Activated naive CD8-positive, alpha-beta T cell treated with anti-CD3 and anti-CD28 coated beads for 36 hours (primary cell): ENCODE data around the gene CCL22. TPM values are rescaled to one million over a fixed set of nuclear protein-coding genes. Genes with fewer than 3 reads are reported as not detected.
"Not testable (repeated sequence)": the region's sequence is repeated elsewhere in the genome, so short reads cannot be mapped to it uniquely, and the experiment has no call there.

ENCODE experiments used
- DNase-seq: peaks from one replicate; pipeline ENCODE4 v3.0.0; 2021
- H3K27ac Mint-ChIP-seq: one replicate; pipeline ENCODE4 v1.8.0; 2022; ENCODE audit warnings: mild to moderate bottlenecking, moderate library complexity, mixed read lengths
- H3K27me3 Mint-ChIP-seq: one replicate; pipeline ENCODE4 v1.8.0; 2022; ENCODE audit warnings: mild to moderate bottlenecking, mixed read lengths
- H3K36me3 Mint-ChIP-seq: one replicate; pipeline ENCODE4 v1.8.0; 2021; ENCODE audit warnings: mild to moderate bottlenecking, mixed read lengths
- H3K4me1 Mint-ChIP-seq: one replicate; pipeline ENCODE4 v1.8.0; 2021; ENCODE audit warnings: mixed read lengths
- H3K4me3 Mint-ChIP-seq: one replicate; pipeline ENCODE4 v1.8.0; 2022; ENCODE audit warnings: mild to moderate bottlenecking, moderate library complexity, mixed read lengths
- H3K9me3 Mint-ChIP-seq: one replicate; pipeline ENCODE4 v1.8.0; 2022; ENCODE audit warnings: mixed read lengths
- total RNA-seq, 2 experiments: library from RNA; stranded (reverse); gene quantifications; one replicate each; pipeline ENCODE4 v1.2.3, GENCODE V29; 2021

CCL22 gene
- total RNA-seq, 2 experiments from 2014 or later = 12.4 to 12.7 TPM

DNA sequence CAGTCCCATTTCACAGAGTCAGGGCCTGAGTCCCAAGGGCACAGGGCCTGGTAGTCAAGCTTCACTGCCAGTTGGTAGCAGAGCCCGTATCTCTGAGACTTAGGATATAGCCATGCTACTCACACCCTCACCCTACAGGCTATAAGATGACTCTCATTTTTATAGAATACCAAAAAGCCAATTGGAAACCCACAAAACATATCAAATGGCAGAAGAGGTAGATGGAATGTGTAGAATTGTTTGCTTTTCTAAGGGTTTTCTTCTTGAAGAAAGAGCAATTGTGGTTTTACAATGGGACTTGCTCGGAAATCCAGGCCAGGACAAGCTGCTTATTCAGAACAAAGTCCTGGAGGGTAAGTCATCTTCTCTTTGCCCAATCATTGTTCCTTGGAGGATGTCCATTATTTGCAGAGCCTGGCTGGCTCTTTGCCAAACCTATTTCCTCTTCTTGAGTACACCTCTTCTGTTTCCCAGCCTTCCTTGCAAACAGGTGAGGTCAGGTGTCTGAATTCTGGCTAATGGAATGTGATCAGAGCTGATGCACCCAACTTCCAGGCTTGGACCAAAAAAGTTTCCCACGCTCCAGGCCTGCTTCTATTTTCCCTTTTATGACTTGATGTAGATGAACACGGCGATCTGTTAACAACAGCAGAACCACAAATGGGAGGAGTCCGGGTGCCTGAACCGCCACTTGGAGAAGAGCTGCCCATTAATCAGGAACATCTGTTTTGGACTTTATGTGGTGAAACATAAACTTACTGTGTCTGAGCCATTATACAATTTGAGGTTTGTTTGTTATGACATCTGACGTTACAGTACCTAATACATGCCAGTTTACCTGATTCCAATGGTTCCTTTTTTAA is 16.9 kb upstream of the CCL22 start:
- Mint-ChIP-seq H3K4me1 (peaks cover 22% of the 10 kb centered on the region), H3K27me3 (peaks cover 61% of the 10 kb centered on the region), H3K4me3 (no peak overlapping the region), H3K9me3 (no peaks in the 10 kb centered on the region), H3K36me3 (no peaks in the 10 kb centered on the region), H3K27ac (no peak overlapping the region)
- no peak for DNase-seq

DNA sequence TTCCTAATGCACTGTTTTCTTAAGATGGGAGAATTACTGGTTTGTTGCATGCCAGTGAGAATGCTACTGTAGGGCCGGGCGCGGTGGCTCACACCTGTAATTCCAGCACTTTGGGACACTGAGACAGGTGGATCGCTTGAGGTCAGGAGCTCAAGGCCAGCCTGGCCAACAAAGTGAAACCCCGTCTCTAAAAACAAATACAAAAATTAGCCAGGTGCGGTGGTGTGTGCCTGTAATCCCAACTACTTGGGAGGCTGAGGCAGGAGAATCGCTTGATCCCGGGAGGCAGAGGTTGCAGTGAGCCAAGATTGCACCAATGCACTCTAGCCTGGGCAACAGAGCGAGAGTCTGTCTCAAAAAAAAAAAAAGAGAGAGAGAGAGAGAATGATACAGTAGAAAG is 16.0 kb upstream of the CCL22 start:
- H3K27ac Mint-ChIP-seq, H3K9me3 Mint-ChIP-seq, H3K4me3 Mint-ChIP-seq, DNase-seq, H3K36me3 Mint-ChIP-seq: not testable (repeated sequence)
- Mint-ChIP-seq H3K27me3 (peaks cover 71% of the 10 kb centered on the region), H3K4me1 (peaks cover 22% of the 10 kb centered on the region)

DNA sequence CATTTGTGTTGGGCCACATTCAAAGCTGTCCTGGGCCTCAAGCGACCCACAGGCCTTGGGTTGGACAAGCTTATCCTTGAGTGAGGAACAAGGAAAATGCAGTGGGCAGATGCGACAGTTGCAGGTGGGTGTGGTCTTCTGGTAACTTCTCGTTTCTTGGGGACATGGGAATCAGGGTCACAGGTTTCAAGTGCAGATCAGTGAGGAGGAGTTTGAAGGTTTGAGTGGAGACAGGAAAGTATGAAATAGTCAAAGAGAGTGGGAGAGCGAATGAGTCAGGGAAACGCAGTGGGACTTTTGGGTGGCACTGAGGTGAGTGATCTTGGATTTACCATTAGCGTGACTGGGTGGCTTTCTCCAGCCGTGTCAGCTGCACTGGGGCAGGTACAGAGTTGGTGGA is 15.4 kb upstream of the CCL22 start:
- Mint-ChIP-seq H3K27ac (no peak overlapping the region), H3K36me3 (no peaks in the 10 kb centered on the region), H3K9me3 (no peaks in the 10 kb centered on the region), H3K4me1 (peaks cover 22% of the 10 kb centered on the region), H3K4me3 (no peak overlapping the region), H3K27me3 (peaks cover 76% of the 10 kb centered on the region)
- DNase-seq = no peak

DNA sequence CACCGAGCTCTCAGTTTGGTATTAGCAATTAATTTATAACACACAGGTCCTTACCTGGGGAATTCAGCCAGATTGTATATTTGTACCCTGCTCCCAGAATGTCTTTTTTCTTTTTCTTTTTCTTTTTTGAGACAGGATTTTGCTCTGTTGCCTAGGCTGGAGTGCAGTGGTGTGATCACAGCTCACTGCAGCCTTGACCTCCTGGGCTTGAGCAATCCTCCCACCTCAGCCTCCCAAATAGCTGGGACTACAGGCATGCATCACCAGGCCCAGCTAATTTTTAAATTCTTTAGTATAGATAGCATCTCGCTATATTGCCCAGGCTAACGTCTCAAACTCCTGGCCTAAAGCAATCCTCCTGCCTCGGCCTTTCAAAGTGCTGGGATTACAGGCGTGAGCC is 14.5 kb upstream of the CCL22 start:
- peaks cover 76% of the 10 kb centered on the region for H3K27me3 Mint-ChIP-seq
- DNase-seq, H3K27ac Mint-ChIP-seq, H3K4me3 Mint-ChIP-seq, H3K9me3 Mint-ChIP-seq, H3K36me3 Mint-ChIP-seq: not testable (repeated sequence)
- H3K4me1 Mint-ChIP-seq = peaks cover 29% of the 10 kb centered on the region

DNA sequence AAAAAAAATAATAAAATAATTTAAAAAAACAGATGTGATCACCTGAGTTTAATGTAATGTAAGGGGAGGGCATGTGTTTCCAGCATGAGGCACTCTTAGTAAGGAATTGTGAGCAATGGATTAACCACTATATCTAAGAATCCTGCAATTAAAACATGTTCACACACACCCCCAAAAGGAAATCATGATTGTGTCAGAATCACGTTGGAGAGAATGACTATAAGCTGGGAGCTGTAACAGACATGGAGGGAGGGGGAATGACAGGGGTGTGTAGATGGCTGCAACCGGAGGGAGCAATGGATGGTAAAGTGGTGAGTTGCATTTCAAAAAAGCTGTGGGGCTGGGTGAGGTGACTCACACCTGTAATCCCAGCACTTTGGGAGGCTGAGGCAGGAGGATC is 13.6 kb upstream of the CCL22 start:
- Mint-ChIP-seq H3K4me3 (no peak overlapping the region), H3K27me3 (peaks cover 83% of the 10 kb centered on the region), H3K36me3 (no peaks in the 10 kb centered on the region), H3K27ac (no peak overlapping the region), H3K4me1 (peaks cover 28% of the 10 kb centered on the region), H3K9me3 (no peaks in the 10 kb centered on the region)
- no peak for DNase-seq

DNA sequence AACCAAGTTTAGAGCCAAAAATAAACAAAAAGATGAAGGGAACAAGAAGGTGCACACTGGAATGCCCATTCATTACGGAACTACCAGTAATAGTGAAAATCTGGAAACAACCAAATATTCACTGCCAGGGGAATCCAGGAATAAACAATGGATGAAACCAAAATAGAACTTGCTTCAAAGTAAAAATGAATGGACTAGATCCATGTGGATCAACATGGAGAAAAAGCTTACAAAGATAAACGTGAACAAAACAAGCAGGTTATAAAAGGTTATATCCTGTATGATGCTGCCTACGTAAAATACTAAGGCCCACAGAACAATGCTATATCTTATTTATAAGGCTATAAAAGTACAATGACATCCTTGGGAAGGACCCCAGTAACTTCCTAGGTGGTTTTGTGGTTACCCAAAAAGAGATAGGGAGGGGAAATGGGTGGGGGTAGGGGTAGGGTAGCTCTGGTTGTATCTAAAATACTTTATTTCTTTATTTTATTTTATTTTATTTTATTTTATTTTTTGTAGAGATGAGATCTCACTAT is 12.8 kb upstream of the CCL22 start:
- Mint-ChIP-seq H3K36me3 (no peaks in the 10 kb centered on the region), H3K9me3 (no peaks in the 10 kb centered on the region), H3K27me3 (peaks cover 79% of the 10 kb centered on the region), H3K27ac (no peak overlapping the region), H3K4me3 (no peak overlapping the region), H3K4me1 (peaks cover 28% of the 10 kb centered on the region)
- no peak for DNase-seq

GRCh38 chr16:57347858-57348257 is 10.7 kb upstream of the CCL22 start:
- no peak overlapping the region for H3K27ac Mint-ChIP-seq
- H3K27me3 Mint-ChIP-seq = peaks cover 61% of the 10 kb centered on the region
- no peaks in the 10 kb centered on the region for H3K36me3 Mint-ChIP-seq
- H3K4me3 Mint-ChIP-seq = no peak overlapping the region
- no peak for DNase-seq
- no peaks in the 10 kb centered on the region for H3K9me3 Mint-ChIP-seq
- H3K4me1 Mint-ChIP-seq = peaks cover 25% of the 10 kb centered on the region

- Mint-ChIP-seq H3K4me3 (no peak overlapping the region), H3K36me3 (no peaks in the 10 kb centered on the region)
These were observed 10.3 kb upstream of the CCL22 start for GRCh38 chr16:57348327-57348726.

GRCh38 chr16:57349212-57350031 is 9.2 kb upstream of the CCL22 start:
- H3K9me3 Mint-ChIP-seq = no peaks in the 10 kb centered on the region
- peak overlapping the region; percentile 15 for H3K4me3 Mint-ChIP-seq
- no peak overlapping the region for H3K27ac Mint-ChIP-seq
- peaks cover 25% of the 10 kb centered on the region for H3K4me1 Mint-ChIP-seq
- peak; percentile 38 for DNase-seq
- H3K36me3 Mint-ChIP-seq = no peaks in the 10 kb centered on the region
- H3K27me3 Mint-ChIP-seq = peaks cover 52% of the 10 kb centered on the region

More at GRCh38 chr16:57348327-57348726, 10.3 kb upstream of the CCL22 start:
- Mint-ChIP-seq H3K27ac (no peak overlapping the region), H3K4me1 (peaks cover 25% of the 10 kb centered on the region), H3K27me3 (peaks cover 57% of the 10 kb centered on the region), H3K9me3 (no peaks in the 10 kb centered on the region)
- no peak for DNase-seq

- Mint-ChIP-seq H3K27ac (no peak overlapping the region), H3K36me3 (no peaks in the 10 kb centered on the region), H3K27me3 (peaks cover 28% of the 10 kb centered on the region), H3K9me3 (no peaks in the 10 kb centered on the region), H3K4me3 (no peak overlapping the region), H3K4me1 (peaks cover 19% of the 10 kb centered on the region)
- DNase-seq = no peak
These were observed 5.9 kb upstream of the CCL22 start for GRCh38 chr16:57352636-57353047.

- no peaks in the 10 kb centered on the region for H3K9me3 Mint-ChIP-seq
- H3K36me3 Mint-ChIP-seq = no peaks in the 10 kb centered on the region
- H3K4me1 Mint-ChIP-seq = peaks cover 22% of the 10 kb centered on the region
- peaks cover 11% of the 10 kb centered on the region for H3K27me3 Mint-ChIP-seq
- no peak overlapping the region for H3K4me3 Mint-ChIP-seq
- DNase-seq = no peak
- no peak overlapping the region for H3K27ac Mint-ChIP-seq
These were observed 4.3 kb upstream of the CCL22 start for GRCh38 chr16:57354311-57354710.

DNA sequence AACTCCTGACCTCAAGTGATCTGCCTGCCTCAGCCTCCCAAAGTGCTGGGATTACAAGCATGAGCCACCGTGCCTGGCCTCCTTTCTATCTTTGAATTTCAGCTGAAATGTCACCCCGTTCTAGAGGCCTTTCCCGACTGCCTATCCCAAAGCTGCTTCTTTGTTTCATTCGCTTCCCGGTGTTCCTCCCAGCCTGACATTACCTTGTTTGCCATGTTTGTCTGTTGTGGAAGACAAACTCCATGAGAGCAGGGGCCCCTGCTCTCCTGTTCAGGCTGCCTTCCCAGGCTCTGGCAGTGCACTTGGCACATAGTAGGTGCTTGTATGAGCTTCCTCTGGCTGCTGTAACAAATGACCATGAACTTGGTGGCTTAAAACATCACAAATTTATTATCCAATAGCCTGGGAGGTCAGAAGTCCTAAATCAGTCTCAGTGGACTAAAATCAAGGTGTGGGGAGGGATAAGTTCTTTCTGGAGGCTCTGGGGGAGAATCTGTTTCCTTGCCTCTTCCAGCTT is 2.6 kb upstream of the CCL22 start:
- no peaks in the 10 kb centered on the region for H3K9me3 Mint-ChIP-seq
- no peak overlapping the region for H3K4me3 Mint-ChIP-seq
- H3K27me3 Mint-ChIP-seq = peaks cover 5% of the 10 kb centered on the region
- H3K4me1 Mint-ChIP-seq = peaks cover 16% of the 10 kb centered on the region
- no peak for DNase-seq
- H3K36me3 Mint-ChIP-seq = no peaks in the 10 kb centered on the region
- no peak overlapping the region for H3K27ac Mint-ChIP-seq

- DNase-seq = no peak
- Mint-ChIP-seq H3K36me3 (no peaks in the 10 kb centered on the region), H3K27me3 (peaks cover 5% of the 10 kb centered on the region), H3K27ac (no peak overlapping the region), H3K4me1 (peaks cover 16% of the 10 kb centered on the region), H3K9me3 (no peaks in the 10 kb centered on the region), H3K4me3 (no peak overlapping the region)
These were observed 2.0 kb upstream of the CCL22 start for GRCh38 chr16:57356547-57356946.

GRCh38 chr16:57357330-57358085 is 1.1 kb upstream of the CCL22 start:
- H3K36me3 Mint-ChIP-seq = no peaks in the 10 kb centered on the region
- H3K9me3 Mint-ChIP-seq = no peaks in the 10 kb centered on the region
- H3K4me1 Mint-ChIP-seq = peaks cover 16% of the 10 kb centered on the region
- DNase-seq = no peak
- peak overlapping the region; percentile 71 for H3K27ac Mint-ChIP-seq
- peak overlapping the region; percentile 2 for H3K4me3 Mint-ChIP-seq
- H3K27me3 Mint-ChIP-seq = peaks cover 5% of the 10 kb centered on the region
